ENCODE data around the gene HSFX4.
A peak's percentile ranks its signal among the peaks of the same experiment; 100 is the strongest.

HSFX4 gene

GRCh38 chrX:149948016-149948415 is 18.6 kb downstream of the HSFX4 start:
- no peak for DNase-seq (ENCODE audit: low read depth)
- H3K4me3 ChIP-seq (ENCODE audit: low read length) = no peak overlapping the region
- TF ChIP-seq CTCF (conservative IDR thresholded peaks at IDR 0.05; ENCODE audit: low read depth, low read length) = no peak

GRCh38 chrX:149949743-149950436 is 20.5 kb downstream of the HSFX4 start:
- no peak for TF ChIP-seq CTCF (conservative IDR thresholded peaks at IDR 0.05; ENCODE audit: low read depth, low read length)
- DNase-seq (ENCODE audit: low read depth) = no peak
- no peak overlapping the region for H3K4me3 ChIP-seq (ENCODE audit: low read length)

GRCh38 chrX:149950681-149951080 is 21.3 kb downstream of the HSFX4 start:
- H3K4me3 ChIP-seq (ENCODE audit: low read length) = no peak overlapping the region
- no peak for DNase-seq (ENCODE audit: low read depth)
- peak; percentile 48 for TF ChIP-seq CTCF (conservative IDR thresholded peaks at IDR 0.05; ENCODE audit: low read depth, low read length)

GRCh38 chrX:149961572-149961971 is 32.2 kb downstream of the HSFX4 start:
- no peak for TF ChIP-seq CTCF (conservative IDR thresholded peaks at IDR 0.05; ENCODE audit: low read depth, low read length)

GRCh38 chrX:149962010-149962409 is 32.6 kb downstream of the HSFX4 start:
- H3K4me3 ChIP-seq (ENCODE audit: low read length) = no peak overlapping the region
- DNase-seq (ENCODE audit: low read depth) = no peak
- TF ChIP-seq CTCF (conservative IDR thresholded peaks at IDR 0.05; ENCODE audit: low read depth, low read length) = no peak

More at GRCh38 chrX:149961572-149961971, 32.2 kb downstream of the HSFX4 start:
- no peak for DNase-seq (ENCODE audit: low read depth)
- no peak overlapping the region for H3K4me3 ChIP-seq (ENCODE audit: low read length)

- no peak for DNase-seq (ENCODE audit: low read depth)
- TF ChIP-seq CTCF (conservative IDR thresholded peaks at IDR 0.05; ENCODE audit: low read depth, low read length) = peak; percentile 68
- no peak overlapping the region for H3K4me3 ChIP-seq (ENCODE audit: low read length)
Observed at GRCh38 chrX:149962859-149963757, 33.7 kb downstream of the HSFX4 start.

Data from retinal pigment epithelial cell (primary cell).